ENCODE data around the gene KL.

KL gene

DNA sequence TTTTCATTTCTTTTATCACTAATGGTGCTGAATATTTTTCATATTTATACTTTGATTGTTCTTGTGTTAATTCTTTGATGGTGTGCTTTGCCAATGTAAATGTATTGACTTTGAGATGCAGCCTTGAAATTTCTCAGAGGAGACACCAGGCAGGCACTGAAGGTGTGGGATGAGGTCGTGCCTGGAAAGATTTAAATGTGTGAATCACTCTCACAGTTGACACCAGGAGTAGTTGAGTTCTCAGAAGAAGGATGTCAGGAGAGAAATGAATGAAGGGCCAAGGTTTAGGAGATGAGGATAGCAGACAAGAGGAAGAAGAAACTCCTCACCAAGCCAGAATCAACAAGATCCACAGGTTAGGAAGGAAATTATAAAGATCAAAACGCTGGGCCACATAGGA is 10.1 kb upstream of the KL start:
- DNase-seq, result no peak

GRCh38 chr13:33006638-33007037 is 9.6 kb upstream of the KL start:
- no peak for DNase-seq

- DNase-seq, result no peak
Measured at GRCh38 chr13:33007237-33007636, 9.0 kb upstream of the KL start.

DNA sequence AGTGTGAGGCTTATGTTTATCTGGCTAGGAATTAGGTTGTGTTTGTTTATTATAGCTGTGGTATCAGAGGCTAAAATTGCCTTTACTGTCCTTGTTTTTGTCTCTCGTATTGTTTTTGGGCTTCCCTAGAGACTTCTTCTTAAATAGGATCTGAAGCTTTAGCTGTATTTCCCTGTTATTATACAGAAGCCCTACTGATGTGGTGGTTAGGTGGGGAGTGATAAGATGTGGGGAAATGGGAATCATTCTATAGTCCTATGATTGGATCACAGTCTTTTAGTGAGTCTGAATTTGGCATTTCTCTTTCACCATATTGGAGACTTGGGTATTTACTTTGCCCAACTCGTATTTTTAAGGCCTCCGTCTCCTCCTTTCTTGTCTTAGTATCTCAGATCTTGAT is 8.3 kb upstream of the KL start:
- no peak for DNase-seq

- no peak for DNase-seq
Measured at GRCh38 chr13:33008946-33009722, 7.1 kb upstream of the KL start.

DNA sequence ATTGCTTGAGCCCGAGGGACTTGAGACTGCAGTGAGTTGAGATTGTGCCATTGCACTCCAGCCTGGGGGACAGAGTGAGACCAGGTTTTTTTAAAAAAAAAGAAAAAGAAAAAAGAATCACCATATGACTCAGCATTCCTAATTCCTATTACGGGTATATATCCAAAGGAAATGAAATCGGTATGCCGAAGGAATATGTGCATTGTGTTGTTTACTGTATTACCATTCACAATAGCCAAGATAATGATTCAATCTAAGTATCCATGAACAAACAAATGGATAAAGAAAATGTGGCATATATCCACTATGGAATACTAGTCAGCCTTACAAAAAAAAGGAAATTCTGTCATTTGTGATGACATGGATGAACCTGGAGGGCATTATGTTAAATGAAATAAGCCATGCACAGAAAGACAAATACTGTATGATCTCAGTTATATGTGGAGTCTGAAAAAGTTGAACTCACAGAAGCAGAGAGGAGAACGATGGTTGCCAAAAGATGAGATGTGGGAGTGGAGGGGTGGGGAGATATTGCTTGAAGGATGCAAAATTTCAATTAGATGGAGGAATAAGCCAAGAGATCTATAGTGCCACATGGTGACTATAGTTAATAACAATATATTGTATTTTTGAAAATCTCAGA is 4.3 kb upstream of the KL start:
- no peak for DNase-seq

DNA sequence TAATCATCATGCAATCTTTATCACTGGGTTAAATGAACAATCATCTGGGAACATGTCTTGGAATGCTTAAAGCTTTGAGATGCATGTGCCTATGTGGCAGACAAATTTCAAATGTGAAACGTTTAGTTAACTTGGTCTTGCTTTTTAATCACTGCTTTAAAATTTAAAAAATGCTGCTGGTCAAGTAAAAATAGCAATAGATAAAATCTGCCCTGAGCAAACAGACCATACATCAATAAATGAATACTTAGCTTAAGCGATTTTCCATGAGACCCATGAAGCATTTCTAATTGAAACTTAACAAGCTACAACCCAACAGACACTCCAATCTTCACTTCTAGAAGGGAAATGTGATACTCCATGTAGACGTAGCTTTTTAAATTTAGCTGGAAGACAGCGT is 1.9 kb upstream of the KL start:
- no peak for DNase-seq

DNA sequence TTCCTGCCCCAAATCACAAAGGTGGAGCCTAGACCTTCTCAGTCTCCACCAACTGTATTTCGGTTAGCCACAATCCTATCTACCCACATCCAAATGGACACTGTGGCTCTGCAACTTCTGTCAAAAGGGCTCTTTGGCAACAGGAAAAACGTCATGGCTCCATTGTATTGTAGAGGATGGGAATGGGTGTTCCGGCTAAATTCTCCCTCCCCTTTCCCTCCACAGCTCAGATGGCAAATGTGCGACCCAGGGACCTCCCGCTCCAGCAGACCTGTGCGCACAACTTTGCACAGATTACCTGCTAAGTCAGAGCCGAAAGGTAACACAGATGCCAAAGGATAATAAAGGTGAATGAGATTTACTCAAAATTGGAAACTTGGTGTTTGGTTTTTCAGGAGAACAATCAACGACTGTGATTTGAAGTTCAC is 968 bp upstream of the KL start:
- no peak for DNase-seq

- DNase-seq, result peak; percentile 5
Measured at GRCh38 chr13:33015791-33016323, 366 bp upstream of the KL start.

DNA sequence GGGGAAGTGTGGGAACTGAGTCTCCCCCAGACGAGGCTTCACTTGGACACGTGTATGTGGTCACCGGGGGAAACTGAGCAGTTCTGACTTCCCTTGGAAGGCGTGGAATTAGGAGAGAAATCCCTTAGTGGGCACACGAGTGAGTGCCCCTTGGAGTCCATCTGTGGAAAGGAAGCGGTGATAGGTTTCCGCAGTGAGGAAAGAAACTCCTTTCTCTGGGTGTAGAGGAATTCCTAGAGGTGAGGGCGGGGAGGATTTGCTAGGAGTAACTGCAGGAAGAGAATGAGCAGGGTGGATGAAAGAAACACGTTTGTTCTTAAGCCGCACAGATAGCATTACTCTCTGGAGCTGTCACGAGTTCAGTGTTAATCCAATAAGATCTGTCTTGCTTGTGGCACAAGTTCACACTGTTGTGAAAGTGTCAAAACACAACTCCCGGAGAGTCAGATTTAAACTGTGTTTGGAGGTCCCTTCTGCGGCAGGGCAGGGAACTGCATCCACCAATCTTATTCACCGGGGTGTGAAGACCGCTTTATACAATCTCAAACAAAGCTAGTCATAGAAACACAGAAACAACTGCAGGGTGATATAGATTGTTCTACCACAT is 1.2 kb downstream of the KL start:
- DNase-seq, result no peak

DNA sequence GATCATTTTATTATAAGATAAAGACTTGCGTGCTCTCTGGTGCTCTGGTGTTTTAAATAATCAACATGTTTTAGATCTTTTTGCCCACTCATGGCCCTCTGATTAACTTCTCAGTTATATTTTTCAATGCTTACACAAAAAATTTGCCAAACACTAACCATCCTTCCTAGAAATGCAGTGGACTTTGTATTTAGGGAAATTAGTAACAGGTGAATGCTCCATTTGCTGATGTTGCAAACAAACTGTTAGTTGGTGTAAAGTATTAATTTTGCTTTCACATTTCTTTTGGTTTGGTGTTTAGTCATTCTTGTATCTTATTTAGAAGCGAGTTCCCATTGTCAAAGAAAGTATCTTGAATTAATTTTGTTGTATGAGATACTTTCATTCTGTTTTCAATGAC is 2.7 kb downstream of the KL start:
- DNase-seq, result no peak

- no peak for DNase-seq
Measured at GRCh38 chr13:33022986-33023385, 6.8 kb downstream of the KL start.

DNA sequence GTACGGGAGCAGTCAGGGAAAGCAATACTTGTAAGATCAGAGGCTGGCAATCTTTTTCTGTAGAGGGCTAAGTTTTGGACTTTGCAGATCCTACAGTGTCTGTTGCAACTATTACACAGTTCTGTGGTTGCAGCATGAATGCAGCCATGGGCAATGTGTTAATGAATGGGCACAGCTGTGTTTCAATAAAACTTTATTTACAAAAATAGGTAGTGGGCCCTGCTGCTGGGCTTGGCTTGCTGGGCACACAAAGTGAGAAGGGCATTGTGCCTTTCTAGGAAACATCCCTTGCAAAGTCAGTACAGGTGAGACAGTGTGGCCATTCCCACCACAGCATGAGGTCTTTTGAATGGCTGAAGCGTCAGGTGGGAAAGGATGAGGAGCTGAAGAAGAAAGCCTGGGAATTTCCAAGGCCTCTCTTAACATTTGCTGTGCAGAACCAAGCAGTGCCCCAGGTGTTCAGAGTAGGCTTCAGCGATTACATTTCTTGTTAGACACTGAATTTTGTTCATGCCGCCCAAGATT is 9.1 kb downstream of the KL start:
- no peak for DNase-seq

GRCh38 chr13:33026489-33027152 is 10.4 kb downstream of the KL start:
- DNase-seq, result no peak

- DNase-seq, result no peak
Measured at GRCh38 chr13:33028620-33029019, 12.4 kb downstream of the KL start.

- no peak for DNase-seq
Measured at GRCh38 chr13:33031277-33031676, 15.1 kb downstream of the KL start.

DNA sequence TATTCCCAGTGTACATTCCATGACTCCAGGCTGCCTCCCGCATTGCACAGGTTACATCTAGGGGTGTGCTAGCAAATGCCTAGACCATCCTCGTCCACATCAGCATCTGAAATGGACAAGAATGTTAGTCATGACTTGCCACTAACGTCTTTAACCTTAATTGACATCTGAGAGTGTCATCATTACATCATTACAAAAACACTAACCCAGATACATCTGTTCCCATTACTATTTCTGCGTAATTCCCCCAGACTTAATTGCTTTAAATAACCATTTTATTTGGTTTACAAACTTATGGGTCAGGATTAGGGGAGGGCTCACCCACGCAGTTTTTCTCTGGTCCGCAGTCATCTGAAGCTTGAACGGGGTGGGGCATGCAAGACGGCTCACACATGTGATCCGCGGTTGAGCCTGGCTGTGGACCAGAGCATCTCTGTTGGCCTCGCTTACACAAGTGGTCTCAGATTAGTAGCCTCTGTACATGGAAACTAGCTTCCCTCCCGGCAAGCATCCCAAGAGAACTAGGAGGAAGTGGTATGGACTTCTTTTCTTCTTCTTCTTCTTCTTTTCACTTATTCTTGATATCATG is 15.9 kb downstream of the KL start:
- DNase-seq, result no peak

DNA sequence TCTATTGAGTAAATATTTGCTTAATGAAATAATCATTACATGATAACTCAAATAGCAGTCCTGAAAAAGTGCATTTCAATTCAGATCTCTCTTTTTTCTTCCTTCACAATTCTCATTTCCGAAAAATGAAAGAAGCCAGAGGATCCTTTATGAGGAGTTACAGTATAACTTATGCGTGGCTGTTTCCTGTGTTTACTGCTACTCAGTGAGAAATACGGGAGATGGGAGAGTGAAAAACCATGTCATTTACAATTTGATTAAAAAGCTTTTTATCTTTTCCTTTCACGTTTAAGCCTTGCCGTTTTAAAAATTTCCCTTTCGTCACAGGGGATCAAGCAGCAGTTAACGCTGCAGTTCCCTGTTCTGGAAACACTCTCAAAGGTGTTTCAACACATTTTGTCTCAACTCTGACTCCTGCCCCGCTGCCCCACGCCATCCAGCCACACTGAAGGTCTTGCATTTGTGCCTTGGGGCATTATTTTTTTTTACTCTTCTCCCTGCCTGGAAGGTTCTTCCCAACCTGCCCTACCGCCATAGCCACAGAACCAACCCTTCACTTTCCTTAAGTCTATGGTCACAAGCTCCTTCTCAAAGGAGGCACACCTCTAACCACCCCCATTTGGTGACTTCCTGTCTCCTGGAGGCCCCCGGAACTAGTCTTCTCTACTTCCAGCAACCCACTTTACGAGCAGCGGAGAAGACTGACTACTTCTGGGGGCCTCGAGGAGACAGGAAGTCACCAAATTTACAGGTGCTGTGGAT is 17.0 kb downstream of the KL start:
- DNase-seq, result no peak

DNA sequence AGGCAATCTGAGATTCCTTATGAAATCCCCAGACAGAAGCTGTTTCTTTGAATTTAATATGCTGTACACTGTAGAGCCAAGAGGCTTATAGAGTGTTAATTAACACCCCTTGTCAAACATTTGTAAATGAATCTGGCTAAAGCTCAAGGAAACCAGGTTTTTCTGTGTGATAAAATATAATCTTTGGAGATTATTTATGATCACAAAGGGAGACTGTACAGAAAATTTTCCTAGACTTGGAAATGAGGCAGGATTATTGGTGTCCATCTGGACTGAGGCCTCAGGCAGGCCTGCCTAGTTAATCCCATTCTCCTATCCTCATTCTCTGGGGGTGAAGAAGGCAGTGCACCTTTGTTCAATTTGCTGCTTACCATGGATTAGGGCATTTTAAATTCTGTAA is 17.8 kb downstream of the KL start:
- no peak for DNase-seq

GRCh38 chr13:33034882-33035520 is 18.8 kb downstream of the KL start:
- no peak for DNase-seq

DNA sequence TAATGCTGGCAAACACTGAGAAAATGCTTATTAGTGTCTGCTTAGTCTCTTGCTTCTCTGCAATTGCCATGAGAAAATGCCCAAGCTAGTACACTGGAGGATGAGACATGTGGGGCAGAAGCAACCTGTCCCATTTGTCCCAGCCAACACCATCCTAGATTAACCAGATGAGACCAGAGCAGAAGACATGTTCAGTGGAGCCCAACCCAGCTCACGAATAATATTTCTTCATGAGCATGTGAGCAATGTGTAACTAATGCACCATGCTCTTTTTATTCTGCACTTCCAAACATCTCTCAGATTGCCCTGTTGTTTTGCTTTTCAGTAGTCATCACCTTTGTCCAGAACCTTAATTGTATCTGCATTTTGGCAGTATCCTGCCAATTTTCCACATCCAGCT is 21.4 kb downstream of the KL start:
- DNase-seq, result no peak

DNA sequence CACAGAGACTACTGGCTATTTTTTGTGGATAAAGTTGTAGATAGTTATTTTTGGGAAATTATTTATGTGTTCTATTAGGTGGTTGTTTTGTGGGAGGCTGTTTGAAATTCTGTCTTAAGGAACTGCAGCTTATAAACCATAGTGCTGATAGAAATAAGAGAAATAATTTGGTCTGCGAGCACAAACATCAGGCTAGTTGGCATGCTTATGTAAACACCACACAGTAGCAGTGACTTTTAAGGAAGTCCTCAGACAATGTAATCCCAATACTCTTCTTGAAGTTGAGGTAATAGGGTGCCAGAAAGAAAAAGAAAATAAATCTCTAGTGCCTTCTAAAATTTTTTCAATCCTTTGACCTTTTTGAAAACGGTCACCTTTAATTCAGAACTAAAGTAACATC is 23.9 kb downstream of the KL start:
- no peak for DNase-seq
